Measurements from ENCODE around the gene ADRB2.

The ADRB2 gene

GRCh38 chr5:148805326-148806290 is 20.8 kb upstream of the ADRB2 start:
- no peak for DNase-seq

DNA sequence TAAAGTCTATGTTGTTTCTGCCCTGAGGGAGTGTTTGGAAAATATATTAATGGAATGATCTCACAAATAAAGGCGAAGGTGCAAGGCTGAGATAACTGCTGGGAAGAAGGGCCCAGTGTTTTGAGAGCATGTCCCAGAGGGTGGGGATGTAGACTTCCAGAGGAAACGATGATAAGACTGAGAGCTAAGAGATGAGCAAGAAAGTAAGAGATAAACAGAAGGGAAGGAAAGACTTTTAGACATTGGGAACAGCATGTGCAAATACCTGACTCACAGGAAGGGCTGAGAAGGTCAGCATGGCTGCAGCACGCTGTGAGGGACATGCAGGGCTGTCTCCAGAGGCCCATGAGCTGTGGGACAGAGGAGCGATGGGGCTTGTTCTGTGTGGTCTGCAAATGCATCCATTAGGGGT is 19.9 kb upstream of the ADRB2 start:
- no peak for DNase-seq

DNA sequence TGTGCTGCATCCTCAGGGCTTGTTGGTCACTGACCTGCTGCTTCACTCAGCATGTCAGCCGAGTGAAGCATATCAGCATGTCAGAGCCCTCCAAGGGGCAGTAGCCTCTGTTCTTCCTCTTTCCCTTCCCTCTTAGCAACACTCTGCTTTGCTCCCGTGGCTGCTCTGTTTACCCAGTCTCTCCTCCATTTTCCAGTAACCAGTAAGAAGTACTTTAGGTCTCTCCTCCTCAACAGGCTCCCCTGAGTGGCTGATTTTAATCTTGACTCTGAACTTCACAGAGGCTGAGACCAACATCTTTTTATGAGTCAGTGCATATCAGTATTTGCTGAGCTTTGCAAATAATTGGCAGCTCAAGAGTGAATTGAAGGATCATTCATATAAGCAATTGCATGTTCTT is 18.6 kb upstream of the ADRB2 start:
- DNase-seq: no peak

GRCh38 chr5:148808864-148809642 is 17.4 kb upstream of the ADRB2 start:
- DNase-seq: no peak

DNA sequence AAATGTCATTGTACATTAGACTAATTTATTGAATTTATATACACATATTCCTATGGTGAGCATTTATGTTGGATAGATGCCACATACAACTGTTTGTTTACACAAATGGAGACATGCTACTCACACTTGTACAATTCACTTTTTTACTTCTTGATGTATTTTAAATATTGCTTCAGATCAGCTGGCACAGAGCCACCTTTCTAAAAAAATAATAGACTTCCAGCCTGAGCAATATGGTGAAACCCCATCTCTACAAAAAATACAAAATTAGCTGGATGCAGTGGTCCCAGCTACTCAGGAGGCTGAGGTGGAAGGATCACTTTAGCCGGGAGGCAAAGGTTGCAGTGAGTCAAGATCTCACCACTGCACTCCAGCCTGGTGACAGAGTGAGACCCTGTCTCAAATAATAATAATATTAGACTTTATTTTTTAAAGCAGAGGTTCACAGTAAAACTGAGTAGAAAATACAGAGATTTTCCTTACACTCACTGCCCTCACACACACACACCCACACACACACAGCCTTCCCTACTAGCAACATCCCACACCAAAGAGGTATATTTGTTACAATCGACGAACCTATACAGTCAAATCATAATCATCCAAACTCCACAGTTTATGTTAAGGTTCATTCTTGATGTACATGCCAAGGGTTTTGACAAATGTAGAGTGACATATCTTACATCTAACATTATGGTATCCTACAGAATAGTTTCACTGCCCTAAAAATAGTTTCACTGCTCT is 16.5 kb upstream of the ADRB2 start:
- no peak for DNase-seq

- no peak for DNase-seq
Observed at GRCh38 chr5:148810823-148811222, 15.6 kb upstream of the ADRB2 start.

DNA sequence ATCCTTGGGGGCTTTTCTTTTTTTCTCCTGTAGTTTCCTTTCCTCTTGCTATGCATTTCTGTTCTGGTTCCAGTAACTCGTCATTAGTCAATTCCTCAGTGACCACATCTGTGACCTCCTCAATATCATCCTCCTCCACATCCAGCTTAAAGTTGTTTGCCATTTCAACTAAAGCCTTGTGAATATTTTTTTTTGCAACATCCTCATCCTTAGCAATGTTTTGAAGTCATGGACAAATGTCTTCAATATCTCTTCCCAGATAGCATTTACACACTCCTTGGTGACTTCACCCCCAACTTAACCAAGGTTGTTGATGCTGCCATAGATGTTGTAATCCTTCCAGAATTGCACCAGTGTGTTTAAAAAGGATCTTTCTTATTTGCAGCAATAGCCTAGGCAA is 14.7 kb upstream of the ADRB2 start:
- DNase-seq: no peak

- no peak for DNase-seq
Observed at GRCh38 chr5:148815086-148815485, 11.3 kb upstream of the ADRB2 start.

DNA sequence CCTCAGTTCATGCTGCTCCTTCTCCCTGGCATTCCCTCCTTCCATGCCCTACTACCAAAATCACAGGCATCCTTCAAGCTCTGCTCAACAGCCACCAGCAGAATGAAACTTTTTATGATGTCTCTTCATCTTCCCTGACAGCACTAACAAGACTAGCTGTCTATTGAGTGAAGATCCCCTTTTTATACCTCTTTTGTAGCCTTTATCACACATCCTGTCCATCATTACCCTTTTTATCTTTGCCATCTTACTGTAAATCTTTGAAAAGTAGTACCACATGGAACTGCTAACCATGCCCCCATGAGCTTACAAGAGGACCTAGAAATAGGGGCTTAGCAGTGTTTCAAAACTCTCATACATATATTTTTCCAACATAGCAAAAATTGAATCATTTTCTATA is 10.8 kb upstream of the ADRB2 start:
- no peak for DNase-seq

DNA sequence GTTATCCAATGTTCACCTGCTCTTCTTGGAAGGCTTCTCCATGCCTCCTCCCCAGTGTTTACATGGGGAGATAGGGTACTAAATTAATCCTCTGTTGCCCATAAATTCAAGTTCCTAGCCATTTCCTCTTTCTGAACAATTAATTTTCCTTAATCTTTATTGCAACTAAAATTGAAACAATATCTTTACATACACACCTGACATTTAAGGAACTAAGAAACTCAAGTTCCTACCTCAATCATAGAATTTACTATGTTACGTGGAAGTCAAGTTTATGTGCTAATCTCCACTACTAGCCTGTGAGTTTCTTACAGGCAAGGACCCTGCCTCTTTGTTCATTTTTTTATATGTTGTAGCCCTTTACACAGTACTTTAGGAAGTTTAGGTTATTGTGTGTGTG is 10.1 kb upstream of the ADRB2 start:
- no peak for DNase-seq

GRCh38 chr5:148816782-148817181 is 9.6 kb upstream of the ADRB2 start:
- no peak for DNase-seq

DNA sequence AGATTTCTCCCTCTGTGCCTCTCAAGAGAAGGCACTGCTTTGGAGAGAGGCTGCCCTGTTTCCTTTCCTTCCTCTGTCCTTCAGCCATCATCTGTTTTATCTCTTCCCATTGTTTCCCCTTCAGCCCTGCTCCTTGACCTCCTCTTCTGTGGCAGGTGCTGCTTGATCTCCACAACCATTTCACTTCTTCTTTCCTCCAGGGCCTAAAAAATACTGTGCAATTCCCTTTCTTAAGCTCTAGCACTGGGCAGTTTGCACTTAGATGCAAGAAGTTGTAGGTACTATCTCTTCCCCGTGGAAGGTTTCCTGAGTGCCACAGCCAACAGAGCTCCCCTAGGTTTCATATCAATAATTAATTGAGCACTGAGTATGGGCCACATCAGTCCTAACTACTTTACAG is 8.8 kb upstream of the ADRB2 start:
- no peak for DNase-seq

- DNase-seq: no peak
Observed at GRCh38 chr5:148820461-148821395, 5.7 kb upstream of the ADRB2 start.

DNA sequence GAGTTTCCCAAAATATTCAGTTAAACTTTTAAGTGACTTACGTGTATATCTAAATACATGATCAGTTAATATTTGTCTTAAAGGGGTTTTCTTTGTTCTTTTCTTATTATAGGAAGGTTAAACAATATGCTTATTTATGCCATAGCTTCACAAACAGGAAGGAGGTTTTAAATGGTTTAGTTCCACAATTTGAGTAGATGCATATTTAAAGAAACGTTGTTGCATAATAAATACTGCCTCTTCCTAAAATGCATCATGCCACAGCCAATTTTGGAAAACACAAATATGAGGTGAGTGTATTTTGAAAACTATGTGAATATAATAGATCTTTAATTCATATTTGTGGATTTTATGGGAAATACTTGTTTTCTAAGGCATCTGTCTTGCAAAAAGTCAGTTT is 2.5 kb upstream of the ADRB2 start:
- no peak for DNase-seq

DNA sequence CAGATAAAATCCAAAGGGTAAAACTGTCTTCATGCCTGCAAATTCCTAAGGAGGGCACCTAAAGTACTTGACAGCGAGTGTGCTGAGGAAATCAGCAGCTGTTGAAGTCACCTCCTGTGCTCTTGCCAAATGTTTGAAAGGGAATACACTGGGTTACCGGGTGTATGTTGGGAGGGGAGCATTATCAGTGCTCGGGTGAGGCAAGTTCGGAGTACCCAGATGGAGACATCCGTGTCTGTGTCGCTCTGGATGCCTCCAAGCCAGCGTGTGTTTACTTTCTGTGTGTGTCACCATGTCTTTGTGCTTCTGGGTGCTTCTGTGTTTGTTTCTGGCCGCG is 727 bp upstream of the ADRB2 start:
- DNase-seq: no peak

DNA sequence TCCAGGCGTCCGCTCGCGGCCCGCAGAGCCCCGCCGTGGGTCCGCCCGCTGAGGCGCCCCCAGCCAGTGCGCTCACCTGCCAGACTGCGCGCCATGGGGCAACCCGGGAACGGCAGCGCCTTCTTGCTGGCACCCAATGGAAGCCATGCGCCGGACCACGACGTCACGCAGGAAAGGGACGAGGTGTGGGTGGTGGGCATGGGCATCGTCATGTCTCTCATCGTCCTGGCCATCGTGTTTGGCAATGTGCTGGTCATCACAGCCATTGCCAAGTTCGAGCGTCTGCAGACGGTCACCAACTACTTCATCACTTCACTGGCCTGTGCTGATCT is 294 bp downstream of the ADRB2 start:
- no peak for DNase-seq

GRCh38 chr5:148827723-148828122 is 1.3 kb downstream of the ADRB2 start:
- no peak for DNase-seq

- no peak for DNase-seq
Observed at GRCh38 chr5:148828511-148829247, 2.3 kb downstream of the ADRB2 start.

- DNase-seq: no peak
Observed at GRCh38 chr5:148829248-148829594, 2.8 kb downstream of the ADRB2 start.

- no peak for DNase-seq
Observed at GRCh38 chr5:148829734-148830133, 3.3 kb downstream of the ADRB2 start.

GRCh38 chr5:148830211-148830610 is 3.8 kb downstream of the ADRB2 start:
- no peak for DNase-seq
